ENCODE measurements around the gene CHRNB1.

The CHRNB1 gene

GRCh38 chr17:7462474-7463371 lies 17.9 kb downstream of the CHRNB1 start:
- H3K79me2 ChIP-seq (ENCODE audit: insufficient read depth, low read length): peaks cover 2% of the 10 kb centered on the region; the same call in 1 of the 2 replicates
- no peak overlapping the region for H2AFZ ChIP-seq (ENCODE audit: low read length)
- TF ChIP-seq EZH2phosphoT487 (IDR thresholded peaks at IDR 0.05; ENCODE audit: borderline replicate concordance) (no peak), CTCF (conservative IDR thresholded peaks at IDR 0.05; ENCODE audit: low read length) (no peak)
- H3K4me1 ChIP-seq (ENCODE audit: insufficient read depth, low read length, poor library complexity, severe bottlenecking): peaks cover 8% of the 10 kb centered on the region
- no peaks in the 10 kb centered on the region for H3K27me3 ChIP-seq (ENCODE audit: insufficient read depth, low read length, poor library complexity, severe bottlenecking)
- peaks cover 4% of the 10 kb centered on the region; the same call in 1 of the 2 replicates for H3F3A ChIP-seq (ENCODE audit: low read depth)
- H3K4me3 ChIP-seq (ENCODE audit: low read length, poor library complexity, severe bottlenecking): no peak overlapping the region
- H3K36me3 ChIP-seq (ENCODE audit: insufficient read depth, low read length): peaks cover 13% of the 10 kb centered on the region; the same call in 1 of the 2 replicates
- H3K4me2 ChIP-seq (ENCODE audit: low read depth, low read length, poor library complexity, severe bottlenecking): no peak overlapping the region
- H3K9me3 ChIP-seq (ENCODE audit: insufficient read depth, low read depth, low read length): no peaks in the 10 kb centered on the region
- H3K9me2 ChIP-seq (replicated peaks; ENCODE audit: low read depth, low read length): no peaks in the 10 kb centered on the region
- no peak overlapping the region for H3K9ac ChIP-seq (ENCODE audit: low read depth, low read length, poor library complexity, severe bottlenecking)
- peaks cover 3% of the 10 kb centered on the region for H4K20me1 ChIP-seq (ENCODE audit: insufficient read depth, low read length, poor library complexity, severe bottlenecking)

GRCh38 chr17:7463372-7463846 lies 18.5 kb downstream of the CHRNB1 start:
- H3K36me3 ChIP-seq (ENCODE audit: insufficient read depth, low read length): peaks cover 13% of the 10 kb centered on the region; the same call in 1 of the 2 replicates
- 0 out of 2 replicates have a peak, but pooled peaks cover 3% of the 10 kb centered on the region for H3K79me2 ChIP-seq (ENCODE audit: insufficient read depth, low read length)
- no peak overlapping the region for H3K9ac ChIP-seq (ENCODE audit: low read depth, low read length, poor library complexity, severe bottlenecking)
- TF ChIP-seq EZH2phosphoT487 (IDR thresholded peaks at IDR 0.05; ENCODE audit: borderline replicate concordance) (no peak), CTCF (conservative IDR thresholded peaks at IDR 0.05; ENCODE audit: low read length) (no peak)
- no peaks in the 10 kb centered on the region for H3K9me3 ChIP-seq (ENCODE audit: insufficient read depth, low read depth, low read length)
- H3K4me1 ChIP-seq (ENCODE audit: insufficient read depth, low read length, poor library complexity, severe bottlenecking): peaks cover 9% of the 10 kb centered on the region
- peaks cover 4% of the 10 kb centered on the region; the same call in 1 of the 2 replicates for H3F3A ChIP-seq (ENCODE audit: low read depth)
- no peak overlapping the region for H2AFZ ChIP-seq (ENCODE audit: low read length)
- H3K4me3 ChIP-seq (ENCODE audit: low read length, poor library complexity, severe bottlenecking): no peak overlapping the region
- no peak overlapping the region for H3K4me2 ChIP-seq (ENCODE audit: low read depth, low read length, poor library complexity, severe bottlenecking)
- no peaks in the 10 kb centered on the region for H3K27me3 ChIP-seq (ENCODE audit: insufficient read depth, low read length, poor library complexity, severe bottlenecking)
- H3K9me2 ChIP-seq (replicated peaks; ENCODE audit: low read depth, low read length): no peaks in the 10 kb centered on the region
- H4K20me1 ChIP-seq (ENCODE audit: insufficient read depth, low read length, poor library complexity, severe bottlenecking): peaks cover 3% of the 10 kb centered on the region

- H3K27me3 ChIP-seq (ENCODE audit: insufficient read depth, low read length, poor library complexity, severe bottlenecking): no peaks in the 10 kb centered on the region
- H3K4me3 ChIP-seq (ENCODE audit: low read length, poor library complexity, severe bottlenecking): no peak overlapping the region
- H3K4me2 ChIP-seq (ENCODE audit: low read depth, low read length, poor library complexity, severe bottlenecking): no peak overlapping the region
- H3K9me3 ChIP-seq (ENCODE audit: insufficient read depth, low read depth, low read length): no peaks in the 10 kb centered on the region
- H3K9ac ChIP-seq (ENCODE audit: low read depth, low read length, poor library complexity, severe bottlenecking): no peak overlapping the region
- H2AFZ ChIP-seq (ENCODE audit: low read length): no peak overlapping the region
- peaks cover 3% of the 10 kb centered on the region for H4K20me1 ChIP-seq (ENCODE audit: insufficient read depth, low read length, poor library complexity, severe bottlenecking)
- no peak for TF ChIP-seq CTCF (conservative IDR thresholded peaks at IDR 0.05; ENCODE audit: low read length)
- TF ChIP-seq EZH2phosphoT487 (IDR thresholded peaks at IDR 0.05; ENCODE audit: borderline replicate concordance): no peak
- H3K79me2 ChIP-seq (ENCODE audit: insufficient read depth, low read length): 0 out of 2 replicates have a peak, but pooled peaks cover 3% of the 10 kb centered on the region
- H3K4me1 ChIP-seq (ENCODE audit: insufficient read depth, low read length, poor library complexity, severe bottlenecking): peaks cover 9% of the 10 kb centered on the region
- no peaks in the 10 kb centered on the region for H3F3A ChIP-seq (ENCODE audit: low read depth)
- H3K9me2 ChIP-seq (replicated peaks; ENCODE audit: low read depth, low read length): no peaks in the 10 kb centered on the region
- H3K36me3 ChIP-seq (ENCODE audit: insufficient read depth, low read length): peaks cover 13% of the 10 kb centered on the region; the same call in 1 of the 2 replicates
Observed at GRCh38 chr17:7464081-7464480, 19.2 kb downstream of the CHRNB1 start.
